ENCODE results near the gene SEMA3E. TPM values are rescaled to one million over a fixed set of nuclear protein-coding genes. Genes with fewer than 3 reads are reported as not detected.

The SEMA3E gene
- total RNA-seq (1 to 10 TPM; 2.1 to 4.1 TPM), polyA plus RNA-seq (ENCODE audit: insufficient read length in 6 of 6) (10 to 100 TPM; 15.2 to 38.0 (median 26.2) TPM)
- long read RNA-seq, donor 1, full-length matches to known transcripts: 3 of 3 reads
- long read RNA-seq, donor 1, partial matches to known transcripts: 0 of 3 reads
- long read RNA-seq, donor 1, other reads (novel, unspliced or antisense): 0 of 3 reads
- long read RNA-seq, donor 2, full-length matches to known transcripts: 14 of 14 reads
- long read RNA-seq, donor 2, partial matches to known transcripts: 0 of 14 reads
- long read RNA-seq, donor 2, other reads (novel, unspliced or antisense): 0 of 14 reads
- long read RNA-seq, donor 3, full-length matches to known transcripts: 6 of 6 reads
- long read RNA-seq, donor 3, partial matches to known transcripts: 0 of 6 reads
- long read RNA-seq, donor 3, other reads (novel, unspliced or antisense): 0 of 6 reads
- long read RNA-seq, donor 4: 0 reads
- long read RNA-seq, donor 5, full-length matches to known transcripts: 3 of 3 reads
- long read RNA-seq, donor 5, partial matches to known transcripts: 0 of 3 reads
- long read RNA-seq, donor 5, other reads (novel, unspliced or antisense): 0 of 3 reads
- long read RNA-seq, donor 6, full-length matches to known transcripts: 8 of 8 reads
- long read RNA-seq, donor 6, partial matches to known transcripts: 0 of 8 reads
- long read RNA-seq, donor 6, other reads (novel, unspliced or antisense): 0 of 8 reads
- long read RNA-seq, donor 7, full-length matches to known transcripts: 1 of 7 reads
- long read RNA-seq, donor 7, partial matches to known transcripts: 6 of 7 reads
- long read RNA-seq, donor 7, other reads (novel, unspliced or antisense): 0 of 7 reads
- long read RNA-seq, donor 8, full-length matches to known transcripts: 1 of 1 reads
- long read RNA-seq, donor 8, partial matches to known transcripts: 0 of 1 reads
- long read RNA-seq, donor 8, other reads (novel, unspliced or antisense): 0 of 1 reads
- long read RNA-seq, donor 9: 0 reads
- long read RNA-seq, donor 10: 0 reads
- long read RNA-seq, donor 11, full-length matches to known transcripts: 2 of 2 reads
- long read RNA-seq, donor 11, partial matches to known transcripts: 0 of 2 reads
- long read RNA-seq, donor 11, other reads (novel, unspliced or antisense): 0 of 2 reads
- long read RNA-seq, donor 12, full-length matches to known transcripts: 2 of 2 reads
- long read RNA-seq, donor 12, partial matches to known transcripts: 0 of 2 reads
- long read RNA-seq, donor 12, other reads (novel, unspliced or antisense): 0 of 2 reads

DNA sequence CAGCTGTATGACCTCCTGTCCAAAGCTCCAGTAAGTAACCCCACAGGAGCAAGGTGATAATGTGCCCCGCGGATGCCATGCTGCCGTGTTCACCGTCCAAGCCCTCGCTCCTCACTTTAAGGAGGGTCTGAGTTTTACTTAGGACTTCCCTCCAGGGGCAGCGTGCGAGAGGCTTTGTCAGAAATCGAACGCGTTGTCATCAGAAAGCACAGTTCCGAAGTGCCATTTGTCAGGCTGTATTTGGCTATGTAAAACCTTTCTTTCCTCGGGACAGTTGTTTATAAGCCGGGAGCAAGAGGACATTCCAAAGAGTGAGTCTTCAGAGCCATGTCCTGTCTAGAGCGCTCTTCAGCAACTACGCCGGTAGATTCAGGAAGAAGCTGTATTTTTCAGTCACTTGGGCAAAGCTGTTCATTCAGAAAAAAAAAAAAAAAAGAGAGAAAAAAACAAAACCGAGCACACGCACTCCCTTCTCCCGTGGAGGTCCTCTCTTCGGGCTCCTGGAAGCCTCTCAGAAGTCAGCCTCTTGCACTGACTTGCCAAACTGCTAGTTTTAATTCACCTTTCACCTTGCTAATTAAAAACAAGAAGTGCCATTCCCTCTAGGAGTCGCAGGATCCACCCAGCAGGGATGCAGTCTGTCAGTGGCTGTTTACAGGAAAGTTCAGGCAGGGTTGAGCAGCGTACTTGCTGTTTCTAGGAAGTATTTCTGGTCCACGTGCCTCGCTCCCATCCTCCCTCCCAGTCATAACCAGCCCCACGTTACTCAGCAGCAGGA lies at the start of gene SEMA3E:
SEMA3E (minus strand) TSS at position 676 of the 778 bp plus-strand sequence.
- Histone ChIP-seq H3K27me3 (peaks cover 4 to 18% of the 10 kb centered on the region in 2 donors), H3K27ac (no peak within 1 kb of the TSS), H3K4me1 (no peaks in the 10 kb centered on the region), H3K36me3 (no peaks in the 10 kb centered on the region), H3K4me3 (peak within 1 kb of the TSS; percentile 11 to 14), H3K9me3 (no peaks in the 10 kb centered on the region)
- intact Hi-C loops (cut with DNase I): no loop called here
- peak in 2 of 4 donors; percentile 44 to 56 for DNase-seq
- TF ChIP-seq, protein P1, sequence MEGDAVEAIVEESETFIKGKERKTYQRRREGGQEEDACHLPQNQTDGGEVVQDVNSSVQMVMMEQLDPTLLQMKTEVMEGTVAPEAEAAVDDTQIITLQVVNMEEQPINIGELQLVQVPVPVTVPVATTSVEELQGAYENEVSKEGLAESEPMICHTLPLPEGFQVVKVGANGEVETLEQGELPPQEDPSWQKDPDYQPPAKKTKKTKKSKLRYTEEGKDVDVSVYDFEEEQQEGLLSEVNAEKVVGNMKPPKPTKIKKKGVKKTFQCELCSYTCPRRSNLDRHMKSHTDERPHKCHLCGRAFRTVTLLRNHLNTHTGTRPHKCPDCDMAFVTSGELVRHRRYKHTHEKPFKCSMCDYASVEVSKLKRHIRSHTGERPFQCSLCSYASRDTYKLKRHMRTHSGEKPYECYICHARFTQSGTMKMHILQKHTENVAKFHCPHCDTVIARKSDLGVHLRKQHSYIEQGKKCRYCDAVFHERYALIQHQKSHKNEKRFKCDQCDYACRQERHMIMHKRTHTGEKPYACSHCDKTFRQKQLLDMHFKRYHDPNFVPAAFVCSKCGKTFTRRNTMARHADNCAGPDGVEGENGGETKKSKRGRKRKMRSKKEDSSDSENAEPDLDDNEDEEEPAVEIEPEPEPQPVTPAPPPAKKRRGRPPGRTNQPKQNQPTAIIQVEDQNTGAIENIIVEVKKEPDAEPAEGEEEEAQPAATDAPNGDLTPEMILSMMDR (IDR thresholded peaks at IDR 0.05): no peak
- ATAC-seq: peak; percentile 82

DNA sequence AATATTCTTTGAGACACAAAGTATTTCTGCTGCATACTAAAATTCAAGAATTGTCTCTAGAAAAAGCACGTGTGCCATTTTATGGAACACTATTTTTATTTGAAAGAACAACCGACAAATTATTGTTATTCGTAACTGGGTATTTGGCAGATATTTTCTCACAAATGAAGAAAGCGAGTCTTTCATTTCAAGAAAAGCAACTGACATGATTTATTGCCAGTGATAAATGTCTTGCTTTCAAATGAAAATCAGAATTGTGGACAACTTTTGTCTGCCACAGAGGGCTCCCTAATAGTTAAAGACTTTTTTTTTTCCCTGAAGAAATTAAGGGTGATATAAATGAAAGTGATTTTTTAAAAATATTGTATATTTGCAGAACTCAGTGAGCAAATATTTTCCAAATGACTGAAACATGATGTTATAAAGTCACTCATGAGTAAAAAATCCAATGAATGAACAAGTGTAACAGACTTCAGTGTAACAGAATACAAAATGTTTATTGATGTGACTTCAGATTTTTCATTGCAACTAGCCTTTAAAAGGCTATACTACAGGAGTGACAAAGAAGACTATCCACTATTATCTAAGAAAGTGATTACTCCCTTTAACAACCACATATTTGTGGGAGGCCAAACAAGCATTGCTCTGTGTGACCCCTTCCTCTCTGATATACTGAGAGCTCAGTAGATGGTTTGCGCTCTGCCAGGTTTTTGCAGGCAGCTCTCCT lies 49.0 kb upstream of the SEMA3E start:
- Histone ChIP-seq H3K36me3 (no peaks in the 10 kb centered on the region), H3K9me3 (no peaks in the 10 kb centered on the region), H3K27ac (no peak overlapping the region), H3K4me1 (no peaks in the 10 kb centered on the region), H3K27me3 (no peaks in the 10 kb centered on the region), H3K4me3 (no peak overlapping the region)
- intact Hi-C loops (cut with DNase I): no loop called here
- no peak for DNase-seq
- no peak for ATAC-seq
- TF ChIP-seq, protein P1 (IDR thresholded peaks at IDR 0.05): no peak

DNA sequence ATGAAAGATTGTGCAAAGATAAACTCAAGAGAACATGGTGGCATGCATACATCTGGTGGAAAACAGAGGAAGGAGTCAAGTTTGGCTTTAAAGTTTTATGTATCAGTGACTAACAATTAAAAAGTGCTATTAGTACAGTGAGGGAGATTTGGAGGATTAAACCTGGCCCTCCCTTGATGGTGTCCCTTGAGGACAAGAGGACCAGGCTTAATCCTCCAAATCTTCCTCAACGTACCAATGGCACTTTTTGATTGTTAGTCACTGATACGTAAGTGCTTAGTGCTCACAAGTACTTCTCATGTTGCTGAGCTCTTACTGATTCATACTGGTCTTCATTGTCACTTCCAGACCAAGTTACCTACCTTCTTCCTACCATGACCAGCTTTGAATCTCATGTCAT lies 47.2 kb upstream of the SEMA3E start:
- Histone ChIP-seq H3K4me1 (no peaks in the 10 kb centered on the region), H3K9me3 (no peaks in the 10 kb centered on the region), H3K36me3 (no peaks in the 10 kb centered on the region), H3K27ac (no peak overlapping the region), H3K4me3 (no peak overlapping the region), H3K27me3 (no peaks in the 10 kb centered on the region)
- TF ChIP-seq, protein P1 (IDR thresholded peaks at IDR 0.05): no peak
- no peak for DNase-seq
- no peak for ATAC-seq
- intact Hi-C loops (cut with DNase I): no loop called here

DNA sequence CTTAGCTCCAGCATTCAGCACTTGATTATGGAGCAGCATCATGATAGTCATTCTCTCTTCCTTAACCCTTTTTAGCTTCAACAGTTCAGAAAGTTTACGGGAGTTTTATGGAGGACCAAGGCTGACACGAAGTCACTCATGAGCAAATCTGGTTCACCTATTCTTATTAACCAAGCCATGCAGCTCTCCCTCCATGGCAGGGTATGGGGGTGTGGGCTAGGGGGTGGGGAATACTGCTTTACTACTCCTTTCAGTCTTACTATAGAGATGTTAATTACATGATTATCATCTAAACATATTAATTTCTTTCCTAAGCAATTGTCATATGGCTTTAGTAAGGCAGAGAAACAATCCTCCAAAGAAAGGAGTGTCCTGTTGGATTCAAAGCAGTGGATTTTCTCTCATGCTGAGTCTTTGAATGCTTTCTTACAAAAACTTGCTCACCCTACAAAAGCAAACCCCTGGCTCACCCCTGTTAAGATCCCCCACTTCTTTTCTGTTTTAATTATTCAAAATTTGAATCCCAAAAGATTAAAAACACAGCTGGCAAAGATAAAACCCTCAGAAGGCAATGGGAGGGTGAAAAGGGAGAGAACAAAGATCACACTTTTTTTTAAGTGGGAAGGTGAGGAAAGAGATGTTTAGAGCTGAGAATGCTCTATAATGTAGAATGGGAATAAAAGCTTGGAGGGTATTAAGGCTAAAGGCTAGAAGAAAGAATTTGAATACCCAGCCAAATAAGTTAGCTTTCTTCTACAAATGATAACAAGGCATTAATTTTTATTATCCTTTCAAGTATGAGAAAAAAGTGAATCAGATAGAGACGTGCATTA lies 46.4 kb upstream of the SEMA3E start:
- no peaks in the 10 kb centered on the region for H3K9me3 ChIP-seq
- TF ChIP-seq, protein P1 (IDR thresholded peaks at IDR 0.05): no peak
- H3K4me1 ChIP-seq: no peaks in the 10 kb centered on the region
- no peak overlapping the region for H3K27ac ChIP-seq
- H3K27me3 ChIP-seq: no peaks in the 10 kb centered on the region
- no peak for ATAC-seq
- no peak for DNase-seq
- intact Hi-C loops (cut with DNase I): no loop called here
- no peaks in the 10 kb centered on the region for H3K36me3 ChIP-seq
- H3K4me3 ChIP-seq: no peak overlapping the region
